ENCODE data around the gene CLCN7. TPM values are rescaled to one million over a fixed set of nuclear protein-coding genes. Genes with fewer than 3 reads are reported as not detected.

CLCN7 gene
- total RNA-seq, 1 donor from 2014 or later, result 118 TPM

DNA sequence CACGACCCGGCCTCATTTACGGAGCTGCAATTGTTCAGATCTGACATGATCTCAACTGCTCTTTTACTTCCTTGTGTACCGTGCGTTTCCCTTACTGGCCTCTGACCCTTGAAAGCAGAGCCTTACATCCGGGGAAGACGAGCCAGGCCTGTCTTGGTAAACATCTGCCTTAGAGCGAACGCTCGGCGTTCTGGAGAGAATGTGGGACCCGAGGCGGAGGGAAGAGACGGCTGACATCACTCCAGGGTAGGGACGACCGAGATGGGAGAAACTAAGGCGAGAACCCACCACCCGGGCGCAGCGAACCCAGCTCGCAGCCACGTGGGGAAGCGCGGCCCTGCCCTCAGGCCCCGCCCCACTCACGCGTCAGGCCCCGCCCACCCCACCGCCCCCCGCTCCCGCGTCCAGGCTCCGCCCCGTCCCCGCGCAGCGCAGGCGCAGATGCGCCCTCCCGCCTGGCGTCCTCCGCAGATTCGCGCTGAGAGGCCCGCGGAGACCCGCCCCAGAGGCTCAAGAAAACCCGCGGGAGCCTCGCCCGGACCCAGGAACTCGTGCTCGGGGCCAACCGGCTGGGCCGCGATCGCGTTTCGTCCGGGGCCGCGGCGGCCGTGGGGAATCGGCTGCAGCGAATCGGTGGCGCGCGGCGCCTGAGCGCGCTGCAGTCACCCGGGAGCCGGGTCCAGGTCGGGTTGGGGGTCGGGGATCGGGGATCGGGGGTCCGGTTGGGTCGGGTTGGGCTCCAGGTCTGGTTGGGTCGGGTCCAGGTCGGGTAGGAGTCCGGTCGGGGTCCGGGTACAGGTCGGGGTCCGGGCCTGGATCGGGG lies 18.3 kb upstream of the CLCN7 start, which contains the start of gene TELO2:
Gene TELO2 (plus strand): TSS at position 438 of the 823 bp plus-strand sequence. CDS start 922 bp downstream, outside the sequence.
- peak within 1 kb of the TSS; percentile 94 for H3K27ac Mint-ChIP-seq (ENCODE audit: unreplicated experiment)
- peaks cover 8% of the 10 kb centered on the region for H3K27me3 Mint-ChIP-seq (ENCODE audit: unreplicated experiment)
- peak within 1 kb of the TSS; percentile 97 for H3K4me3 Mint-ChIP-seq (ENCODE audit: unreplicated experiment)
- TF ChIP-seq, protein P1, sequence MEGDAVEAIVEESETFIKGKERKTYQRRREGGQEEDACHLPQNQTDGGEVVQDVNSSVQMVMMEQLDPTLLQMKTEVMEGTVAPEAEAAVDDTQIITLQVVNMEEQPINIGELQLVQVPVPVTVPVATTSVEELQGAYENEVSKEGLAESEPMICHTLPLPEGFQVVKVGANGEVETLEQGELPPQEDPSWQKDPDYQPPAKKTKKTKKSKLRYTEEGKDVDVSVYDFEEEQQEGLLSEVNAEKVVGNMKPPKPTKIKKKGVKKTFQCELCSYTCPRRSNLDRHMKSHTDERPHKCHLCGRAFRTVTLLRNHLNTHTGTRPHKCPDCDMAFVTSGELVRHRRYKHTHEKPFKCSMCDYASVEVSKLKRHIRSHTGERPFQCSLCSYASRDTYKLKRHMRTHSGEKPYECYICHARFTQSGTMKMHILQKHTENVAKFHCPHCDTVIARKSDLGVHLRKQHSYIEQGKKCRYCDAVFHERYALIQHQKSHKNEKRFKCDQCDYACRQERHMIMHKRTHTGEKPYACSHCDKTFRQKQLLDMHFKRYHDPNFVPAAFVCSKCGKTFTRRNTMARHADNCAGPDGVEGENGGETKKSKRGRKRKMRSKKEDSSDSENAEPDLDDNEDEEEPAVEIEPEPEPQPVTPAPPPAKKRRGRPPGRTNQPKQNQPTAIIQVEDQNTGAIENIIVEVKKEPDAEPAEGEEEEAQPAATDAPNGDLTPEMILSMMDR (IDR thresholded peaks at IDR 0.05; ENCODE audit: partially characterized antibody, unreplicated experiment), result no peak
- peaks cover 7% of the 10 kb centered on the region for H3K4me1 Mint-ChIP-seq (ENCODE audit: low read depth, unreplicated experiment)
- peak; percentile 89 for DNase-seq
- no peaks in the 10 kb centered on the region for H3K36me3 Mint-ChIP-seq (ENCODE audit: unreplicated experiment)
- peaks cover 11% of the 10 kb centered on the region for H3K9me3 Mint-ChIP-seq (ENCODE audit: unreplicated experiment)

DNA sequence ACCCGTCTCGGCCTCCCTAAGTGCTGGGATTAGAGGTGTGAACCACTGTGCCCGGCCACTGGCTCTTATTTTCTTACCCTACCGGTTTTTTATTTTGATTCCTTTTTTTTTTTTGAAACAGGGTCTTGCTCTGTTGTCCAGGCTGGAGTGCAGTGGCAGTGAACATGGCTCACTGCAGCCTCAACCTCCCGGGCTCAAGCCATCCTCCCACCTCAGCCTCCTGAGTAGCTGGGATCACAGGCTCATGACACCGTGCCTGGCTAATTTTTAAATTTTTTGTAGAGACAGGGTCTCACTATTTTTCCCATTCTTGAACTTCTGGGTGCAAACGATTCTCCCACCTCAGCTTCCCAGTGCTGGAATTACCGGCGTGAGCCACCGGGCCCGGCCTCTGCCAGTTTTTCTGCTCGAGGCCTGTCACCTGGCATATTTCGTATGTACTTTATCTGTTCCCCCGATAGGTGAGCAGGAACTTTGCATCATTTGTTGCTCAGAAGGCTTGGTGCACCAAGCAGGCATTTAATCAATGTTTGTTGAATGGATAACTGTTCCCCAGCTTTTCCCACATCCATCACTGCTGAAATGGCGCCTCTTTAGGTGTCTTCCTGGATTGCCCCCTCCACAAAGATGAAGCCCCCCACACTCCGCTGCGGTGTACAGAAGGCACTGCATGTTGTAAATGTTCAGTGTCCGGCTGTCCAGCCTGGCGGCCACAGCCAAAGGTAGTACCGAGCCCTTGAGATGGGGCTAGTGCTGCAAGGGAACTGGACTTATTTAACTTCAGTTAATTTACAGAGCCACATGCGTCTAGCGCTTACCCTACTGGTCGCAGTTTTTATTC lies 17.5 kb upstream of the CLCN7 start:
- TF ChIP-seq, protein P1 (IDR thresholded peaks at IDR 0.05; ENCODE audit: partially characterized antibody, unreplicated experiment), result no peak
- peak overlapping the region; percentile 97 for H3K4me3 Mint-ChIP-seq (ENCODE audit: unreplicated experiment)
- H3K4me1 Mint-ChIP-seq (ENCODE audit: low read depth, unreplicated experiment), result peaks cover 7% of the 10 kb centered on the region
- peaks cover 8% of the 10 kb centered on the region for H3K27me3 Mint-ChIP-seq (ENCODE audit: unreplicated experiment)
- no peak for DNase-seq
- no peaks in the 10 kb centered on the region for H3K36me3 Mint-ChIP-seq (ENCODE audit: unreplicated experiment)
- peaks cover 9% of the 10 kb centered on the region for H3K9me3 Mint-ChIP-seq (ENCODE audit: unreplicated experiment)
- peak overlapping the region; percentile 94 for H3K27ac Mint-ChIP-seq (ENCODE audit: unreplicated experiment)

DNA sequence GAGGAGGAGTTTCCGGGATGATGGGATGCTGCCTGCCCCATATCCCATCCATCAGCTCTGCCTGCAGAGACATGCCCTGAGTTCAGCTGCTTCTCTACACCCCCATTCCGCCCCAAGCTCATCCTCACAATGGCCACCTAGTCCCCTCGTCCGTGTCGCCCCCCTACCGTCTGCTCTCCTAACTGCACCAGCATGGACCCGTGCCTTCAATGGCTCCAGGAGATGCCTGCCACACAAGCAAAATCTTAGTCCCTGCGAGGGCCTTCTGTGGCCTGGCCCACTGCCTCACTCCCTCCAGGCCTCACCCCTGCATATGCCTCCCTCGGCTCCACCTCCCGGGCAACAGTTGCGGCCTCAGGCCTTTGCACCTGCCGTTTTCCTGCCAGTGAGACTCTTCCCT lies 16.5 kb upstream of the CLCN7 start:
- TF ChIP-seq, protein P1 (IDR thresholded peaks at IDR 0.05; ENCODE audit: partially characterized antibody, unreplicated experiment), result no peak
- DNase-seq, result no peak
- H3K36me3 Mint-ChIP-seq (ENCODE audit: unreplicated experiment), result no peaks in the 10 kb centered on the region
- H3K4me1 Mint-ChIP-seq (ENCODE audit: low read depth, unreplicated experiment), result peaks cover 7% of the 10 kb centered on the region
- no peak overlapping the region for H3K4me3 Mint-ChIP-seq (ENCODE audit: unreplicated experiment)
- H3K27ac Mint-ChIP-seq (ENCODE audit: unreplicated experiment), result no peak overlapping the region
- H3K27me3 Mint-ChIP-seq (ENCODE audit: unreplicated experiment), result peaks cover 8% of the 10 kb centered on the region
- peaks cover 9% of the 10 kb centered on the region for H3K9me3 Mint-ChIP-seq (ENCODE audit: unreplicated experiment)

DNA sequence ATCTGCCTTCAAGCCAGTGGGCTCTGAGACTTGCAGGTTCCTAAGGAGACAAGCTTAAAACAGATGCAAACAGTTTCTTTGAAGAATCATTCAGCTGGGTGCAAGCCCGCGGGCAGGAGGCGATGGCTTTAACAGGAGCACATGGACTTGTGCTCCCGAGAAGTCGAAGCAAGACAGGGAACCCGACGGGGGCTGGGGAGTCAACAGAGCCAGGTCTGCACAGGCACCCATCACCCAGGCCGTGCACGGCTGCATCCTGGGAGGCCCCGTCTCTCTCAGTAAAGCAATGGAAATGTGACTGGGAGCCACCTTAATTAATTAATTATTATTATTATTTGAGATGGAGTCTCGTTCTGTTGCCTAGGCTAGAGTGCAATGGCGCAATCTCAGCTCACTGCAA lies 14.2 kb upstream of the CLCN7 start:
- peaks cover 6% of the 10 kb centered on the region for H3K27me3 Mint-ChIP-seq (ENCODE audit: unreplicated experiment)
- peaks cover 5% of the 10 kb centered on the region for H3K9me3 Mint-ChIP-seq (ENCODE audit: unreplicated experiment)
- H3K27ac Mint-ChIP-seq (ENCODE audit: unreplicated experiment), result no peak overlapping the region
- no peak for DNase-seq
- no peaks in the 10 kb centered on the region for H3K36me3 Mint-ChIP-seq (ENCODE audit: unreplicated experiment)
- H3K4me3 Mint-ChIP-seq (ENCODE audit: unreplicated experiment), result no peak overlapping the region
- TF ChIP-seq, protein P1 (IDR thresholded peaks at IDR 0.05; ENCODE audit: partially characterized antibody, unreplicated experiment), result no peak
- H3K4me1 Mint-ChIP-seq (ENCODE audit: low read depth, unreplicated experiment), result peaks cover 7% of the 10 kb centered on the region
